ELR (cell line): ENCODE measurements around the gene SLC25A21.
"Not testable (repeated sequence)": the region's sequence is repeated elsewhere in the genome, so short reads cannot be mapped to it uniquely, and the experiment has no call there.

Experiments used
- DNase-seq: peaks from one replicate; pipeline ENCODE4 v3.0.0-alpha.2; 2015; ENCODE audit warnings: low read depth

The SLC25A21 gene

GRCh38 chr14:37172024-37172869, at the start of gene SLC25A21:
Gene SLC25A21 (minus strand): TSS chr14:37172606.
- peak; percentile 86 for DNase-seq

DNA sequence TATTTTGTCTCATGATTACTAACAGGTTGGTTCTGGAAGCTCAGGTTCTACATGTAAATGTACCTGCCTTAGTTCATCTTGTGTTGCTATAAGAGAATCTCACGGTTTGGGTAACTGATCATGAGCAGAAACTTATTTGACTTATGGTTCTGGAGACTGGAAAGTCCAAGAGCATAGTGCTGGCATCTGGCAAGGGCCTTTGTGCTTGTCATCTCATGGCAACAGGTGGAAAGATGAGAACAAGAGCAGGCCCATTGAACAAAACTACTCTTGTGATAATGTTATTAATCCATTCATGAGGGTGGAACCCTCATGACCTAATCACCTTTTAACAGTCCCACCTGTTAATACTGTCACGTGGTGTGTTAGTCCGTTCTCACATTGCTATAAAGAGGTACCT, 48.7 kb upstream of the SLC25A21 start:
- no peak for DNase-seq

- DNase-seq, result no peak
Measured at GRCh38 chr14:37215345-37215744, 42.9 kb upstream of the SLC25A21 start.

- DNase-seq, result no peak
Measured at GRCh38 chr14:37213016-37213415, 40.6 kb upstream of the SLC25A21 start.

DNA sequence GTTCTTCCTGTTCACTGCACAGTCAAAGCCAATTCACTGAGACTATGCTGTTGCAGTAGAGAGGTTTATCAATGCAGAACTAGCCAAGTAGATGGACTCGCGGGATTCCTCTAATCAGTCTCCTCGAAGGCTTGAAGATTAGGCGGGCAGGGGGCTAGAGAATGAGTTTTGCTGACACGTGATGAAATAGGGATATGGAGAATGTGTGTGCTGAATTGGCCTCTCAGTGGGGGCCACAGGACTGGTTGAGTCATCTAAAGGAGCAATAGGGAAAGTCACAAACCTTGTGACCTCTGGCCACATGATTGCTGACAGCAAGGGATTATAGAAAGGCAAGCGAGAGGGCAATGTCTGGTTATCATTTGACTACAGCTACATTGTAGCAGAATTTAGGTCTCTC, 38.0 kb upstream of the SLC25A21 start:
- DNase-seq, result no peak

DNA sequence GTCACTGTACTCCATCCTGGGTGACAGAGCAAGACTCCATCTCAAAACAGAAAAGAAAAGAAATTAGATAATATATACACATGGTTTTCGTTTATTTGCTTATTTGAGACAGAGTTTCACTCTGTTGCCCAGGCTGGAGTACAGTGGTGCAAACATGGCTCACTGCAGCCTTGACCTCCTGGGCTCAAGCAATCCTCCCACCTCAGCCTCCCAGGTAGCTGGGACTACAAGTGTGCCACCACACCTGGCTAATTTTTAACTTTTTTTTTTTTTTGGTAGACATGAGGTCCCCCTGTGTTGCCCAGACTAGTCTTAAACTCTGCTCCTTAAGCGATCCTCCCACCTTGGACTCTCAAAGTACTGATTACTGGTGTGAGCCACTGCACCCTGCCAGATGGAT, 37.2 kb upstream of the SLC25A21 start:
- DNase-seq, result not testable (repeated sequence)

GRCh38 chr14:37205623-37206605, 33.5 kb upstream of the SLC25A21 start:
- DNase-seq, result not testable (repeated sequence)

DNA sequence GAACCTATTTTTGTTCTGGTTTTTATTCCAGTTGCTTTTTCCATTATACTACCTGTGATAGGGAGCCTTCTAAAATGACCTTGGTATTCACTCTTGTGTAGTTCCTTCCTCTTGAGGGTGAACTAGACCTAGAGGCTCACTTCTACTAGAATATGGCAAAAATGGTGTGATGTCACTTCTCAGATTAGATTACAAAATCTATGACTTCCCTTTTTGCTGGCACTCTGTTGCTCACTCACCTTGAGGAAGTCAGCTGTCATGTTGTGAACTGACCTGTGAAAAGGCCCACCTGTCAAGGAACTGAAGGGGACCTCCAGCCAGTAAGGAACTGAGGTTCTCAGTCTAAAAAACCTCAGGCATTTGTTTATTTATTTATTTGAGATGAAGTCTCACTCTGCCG, 31.0 kb upstream of the SLC25A21 start:
- no peak for DNase-seq

- DNase-seq, result peak; percentile 19
Measured at GRCh38 chr14:37202812-37203211, 30.4 kb upstream of the SLC25A21 start.

GRCh38 chr14:37202265-37202664, 29.9 kb upstream of the SLC25A21 start:
- DNase-seq, result peak; percentile 48

DNA sequence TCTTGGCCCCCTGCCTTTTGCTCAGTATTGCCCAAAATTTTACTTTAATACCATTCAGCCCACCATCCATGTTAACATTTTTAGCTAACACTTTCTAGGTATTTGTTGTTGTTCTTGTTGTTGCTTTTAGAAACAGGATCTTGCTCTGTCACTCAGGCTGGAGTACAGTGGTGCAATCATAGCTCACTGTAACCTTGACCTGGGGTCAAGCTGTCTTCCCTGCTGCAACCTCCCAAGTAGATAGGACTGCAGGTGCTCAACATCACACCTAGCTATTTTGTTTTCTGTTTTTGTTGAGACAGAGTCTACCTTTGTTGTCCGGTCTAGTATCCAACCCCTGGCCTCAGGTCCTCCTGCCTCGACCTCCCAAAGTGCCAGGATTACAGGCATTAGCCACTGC, 29.3 kb upstream of the SLC25A21 start:
- no peak for DNase-seq

DNA sequence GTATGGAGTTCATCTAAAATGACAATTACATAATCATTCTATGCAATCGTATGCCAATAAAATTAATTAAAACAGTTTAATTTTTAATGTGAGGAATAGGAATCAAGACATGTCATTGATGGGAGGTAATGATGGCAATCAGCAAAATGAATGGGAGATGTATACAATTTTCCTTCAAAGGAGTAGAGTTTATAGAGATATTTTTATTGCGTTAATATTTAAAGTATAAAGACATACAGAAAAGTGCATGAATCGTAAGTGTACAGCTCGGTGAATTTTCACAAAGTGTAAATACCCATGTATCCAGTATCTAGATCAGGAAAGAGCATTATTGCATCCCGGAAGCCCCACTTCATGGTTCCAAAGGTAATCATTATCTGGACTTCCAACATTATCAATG, 26.5 kb upstream of the SLC25A21 start:
- DNase-seq, result no peak

GRCh38 chr14:37198273-37198598, 25.8 kb upstream of the SLC25A21 start:
- DNase-seq, result no peak

GRCh38 chr14:37197421-37198272, 25.2 kb upstream of the SLC25A21 start, which contains the start of gene MIPOL1:
Gene MIPOL1 (plus strand): TSS chr14:37197937. CDS start chr14:37247889, 49,952 bp downstream.
- DNase-seq, result peak; percentile 88

DNA sequence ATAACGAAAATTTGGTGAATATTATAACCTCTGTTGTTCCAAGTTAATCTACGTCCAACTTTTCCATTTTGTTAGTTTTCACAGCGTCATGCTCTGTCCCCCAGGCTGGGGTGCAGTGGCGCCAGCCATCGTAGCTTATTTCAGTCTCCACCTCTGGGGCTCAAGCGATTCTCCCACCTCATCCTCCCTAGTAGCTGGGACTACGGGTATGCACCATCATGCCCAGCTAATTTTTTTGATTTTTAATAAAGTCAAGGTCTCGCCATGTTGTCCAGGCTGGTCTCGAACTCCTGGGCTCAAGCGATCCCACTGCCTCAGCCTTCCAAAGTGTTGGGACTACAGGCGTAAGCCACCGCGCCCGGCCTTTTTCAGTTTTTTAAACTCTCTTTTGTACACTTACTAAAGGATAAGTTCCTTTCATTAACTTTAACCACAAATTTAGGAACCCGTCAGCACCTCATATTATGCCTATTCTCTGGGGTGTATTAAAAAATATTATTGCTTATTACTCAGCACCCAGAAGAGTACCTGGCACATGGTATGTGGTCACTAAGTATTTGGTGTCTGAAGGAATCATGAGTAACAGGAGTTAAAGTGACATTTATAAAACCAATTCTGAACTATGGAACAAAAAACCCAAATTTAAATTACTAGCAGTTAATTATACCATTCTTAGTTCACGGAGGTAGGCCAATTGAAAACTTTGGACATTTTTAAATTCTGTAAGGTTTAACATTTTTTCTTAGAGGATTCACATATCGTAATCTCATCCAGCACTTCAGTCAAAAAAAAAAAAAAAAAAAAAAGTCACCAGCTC, 24.4 kb upstream of the SLC25A21 start:
- peak; percentile 25 for DNase-seq

GRCh38 chr14:37195327-37195726, 22.9 kb upstream of the SLC25A21 start:
- DNase-seq, result peak; percentile 88

GRCh38 chr14:37194698-37195097, 22.3 kb upstream of the SLC25A21 start:
- peak; percentile 32 for DNase-seq

- not testable (repeated sequence) for DNase-seq
Measured at GRCh38 chr14:37189733-37190132, 17.3 kb upstream of the SLC25A21 start.

DNA sequence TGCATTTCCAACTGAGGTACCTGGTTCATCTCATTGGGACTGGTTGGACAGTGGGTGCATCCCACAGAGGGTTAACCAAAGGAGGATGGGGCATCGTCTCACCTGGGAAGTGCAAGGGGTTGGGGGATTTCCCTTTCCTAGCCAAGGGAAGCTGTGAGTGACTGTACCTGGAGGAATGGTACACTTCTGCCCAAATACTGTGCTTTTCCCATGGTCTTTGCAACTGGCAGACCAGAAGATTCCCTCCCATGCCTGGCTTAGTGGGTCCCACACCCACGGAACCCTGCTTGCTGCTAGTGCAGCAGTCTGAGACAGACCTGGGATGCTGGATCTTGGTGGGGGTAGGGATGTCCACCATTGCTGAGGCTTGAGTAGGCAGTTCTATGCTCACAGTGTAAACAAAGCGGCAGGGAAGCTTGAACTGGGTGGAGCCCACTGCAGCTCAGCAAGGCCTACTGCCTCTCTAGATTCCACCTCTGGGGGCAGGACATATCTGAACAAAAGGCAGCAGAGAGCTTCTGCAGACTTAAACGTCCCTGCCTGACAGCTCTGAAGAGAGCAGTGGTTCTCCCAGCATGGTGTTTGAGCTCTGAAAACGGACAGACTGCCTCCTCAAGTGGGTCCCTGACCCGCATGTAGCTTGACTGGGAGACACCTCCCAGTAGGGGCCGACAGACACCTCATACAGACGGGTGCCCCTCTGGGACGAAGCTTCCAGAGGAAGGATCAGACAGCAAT, 15.6 kb upstream of the SLC25A21 start:
- DNase-seq, result not testable (repeated sequence)

GRCh38 chr14:37187294-37187693, 14.9 kb upstream of the SLC25A21 start:
- DNase-seq, result no peak
